ENCODE measurements around the gene KYAT1.
"Not testable (repeated sequence)": the region's sequence is repeated elsewhere in the genome, so short reads cannot be mapped to it uniquely, and the experiment has no call there.

The KYAT1 gene

DNA sequence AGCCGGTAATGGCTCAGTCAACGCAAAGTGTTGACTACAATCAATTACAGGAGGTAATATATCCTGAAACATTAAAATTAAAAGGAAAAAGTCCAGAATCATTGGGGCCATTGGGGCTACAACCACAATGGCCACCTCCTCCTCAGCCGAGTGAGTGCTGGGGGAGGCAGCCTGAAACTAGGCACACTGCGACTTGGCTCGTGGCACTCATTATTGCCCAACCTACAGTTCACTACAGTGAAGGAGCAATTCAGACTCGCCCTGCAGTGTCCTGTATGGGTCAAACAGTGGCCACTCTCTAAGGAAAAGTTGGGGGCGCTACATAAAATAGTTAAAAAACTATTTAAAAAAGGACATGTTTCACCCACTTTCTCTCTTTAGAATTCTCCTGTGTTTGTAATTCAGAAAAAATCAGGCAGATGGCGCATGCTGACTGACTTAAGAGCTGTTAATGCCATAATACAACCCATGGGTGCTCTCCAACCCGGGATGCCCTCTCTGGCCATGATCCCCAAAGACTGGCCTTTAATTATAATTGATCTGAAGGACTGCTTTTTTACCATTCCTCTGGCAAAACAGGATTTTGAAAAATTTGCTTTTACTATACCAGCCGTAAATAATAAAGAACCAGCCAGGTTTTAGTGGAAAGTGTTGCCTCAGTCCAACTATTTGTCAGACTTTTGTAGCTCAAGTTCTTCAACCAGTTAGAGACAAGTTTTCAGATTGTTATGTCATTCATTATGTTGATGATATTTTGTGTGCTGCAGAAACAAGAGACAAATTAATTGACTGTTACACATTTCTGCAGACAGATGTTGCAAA is 29.8 kb downstream of the KYAT1 start:
- in situ Hi-C loops (cut with MboI; ENCODE audit: low pct_unique_long_range_greater_than_20kb, low sequenced_read_pairs, unreplicated experiment); DNase-seq (ENCODE audit: low spot score): not testable (repeated sequence)
- TF ChIP-seq, protein P1, sequence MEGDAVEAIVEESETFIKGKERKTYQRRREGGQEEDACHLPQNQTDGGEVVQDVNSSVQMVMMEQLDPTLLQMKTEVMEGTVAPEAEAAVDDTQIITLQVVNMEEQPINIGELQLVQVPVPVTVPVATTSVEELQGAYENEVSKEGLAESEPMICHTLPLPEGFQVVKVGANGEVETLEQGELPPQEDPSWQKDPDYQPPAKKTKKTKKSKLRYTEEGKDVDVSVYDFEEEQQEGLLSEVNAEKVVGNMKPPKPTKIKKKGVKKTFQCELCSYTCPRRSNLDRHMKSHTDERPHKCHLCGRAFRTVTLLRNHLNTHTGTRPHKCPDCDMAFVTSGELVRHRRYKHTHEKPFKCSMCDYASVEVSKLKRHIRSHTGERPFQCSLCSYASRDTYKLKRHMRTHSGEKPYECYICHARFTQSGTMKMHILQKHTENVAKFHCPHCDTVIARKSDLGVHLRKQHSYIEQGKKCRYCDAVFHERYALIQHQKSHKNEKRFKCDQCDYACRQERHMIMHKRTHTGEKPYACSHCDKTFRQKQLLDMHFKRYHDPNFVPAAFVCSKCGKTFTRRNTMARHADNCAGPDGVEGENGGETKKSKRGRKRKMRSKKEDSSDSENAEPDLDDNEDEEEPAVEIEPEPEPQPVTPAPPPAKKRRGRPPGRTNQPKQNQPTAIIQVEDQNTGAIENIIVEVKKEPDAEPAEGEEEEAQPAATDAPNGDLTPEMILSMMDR (IDR thresholded peaks at IDR 0.05; ENCODE audit: extremely low read depth, insufficient read depth, missing control alignments) = peak; percentile 15

DNA sequence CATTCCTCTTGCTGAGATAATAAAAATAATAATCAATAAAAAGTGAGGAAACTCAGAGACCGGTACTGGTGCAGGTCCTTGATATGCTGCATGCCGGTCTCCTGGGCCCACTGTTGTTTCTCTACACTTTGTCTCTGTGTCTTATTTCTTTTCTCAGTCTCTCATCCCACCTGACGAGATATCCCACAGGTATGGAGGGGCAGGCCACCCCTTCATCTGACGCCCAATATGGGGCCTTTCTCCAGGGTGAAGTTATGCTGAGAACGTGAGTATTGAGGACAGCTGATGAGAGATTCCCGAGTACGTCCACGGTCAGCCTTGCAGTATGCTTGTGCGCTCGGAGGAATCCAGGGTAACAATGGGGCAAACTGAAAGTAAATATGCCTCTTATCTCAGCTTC is 30.7 kb downstream of the KYAT1 start:
- in situ Hi-C loops (cut with MboI; ENCODE audit: low pct_unique_long_range_greater_than_20kb, low sequenced_read_pairs, unreplicated experiment); DNase-seq (ENCODE audit: low spot score): not testable (repeated sequence)

DNA sequence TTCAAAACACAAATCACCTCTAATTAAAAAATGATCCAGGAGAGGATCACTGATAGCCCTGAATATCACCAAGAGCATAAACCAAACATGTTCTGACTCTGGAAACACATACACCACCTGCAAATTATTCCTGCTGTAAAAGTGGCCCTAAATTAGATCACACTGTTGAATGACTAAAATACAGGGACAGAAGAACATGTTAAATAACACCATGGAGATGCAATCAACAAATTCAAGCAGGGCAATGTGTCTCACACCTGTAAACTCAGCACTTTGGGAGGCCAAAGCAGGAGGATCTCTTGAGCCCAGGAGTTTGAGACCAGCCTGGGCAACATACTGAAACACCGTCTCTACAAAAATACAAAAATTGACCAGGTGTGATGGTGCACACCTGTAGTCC is 33.9 kb downstream of the KYAT1 start:
- no peak for DNase-seq (ENCODE audit: low spot score)
- TF ChIP-seq, protein P1 (IDR thresholded peaks at IDR 0.05; ENCODE audit: extremely low read depth, insufficient read depth, missing control alignments) = no peak
- in situ Hi-C loops (cut with MboI; ENCODE audit: low pct_unique_long_range_greater_than_20kb, low sequenced_read_pairs, unreplicated experiment) = no loop called here

DNA sequence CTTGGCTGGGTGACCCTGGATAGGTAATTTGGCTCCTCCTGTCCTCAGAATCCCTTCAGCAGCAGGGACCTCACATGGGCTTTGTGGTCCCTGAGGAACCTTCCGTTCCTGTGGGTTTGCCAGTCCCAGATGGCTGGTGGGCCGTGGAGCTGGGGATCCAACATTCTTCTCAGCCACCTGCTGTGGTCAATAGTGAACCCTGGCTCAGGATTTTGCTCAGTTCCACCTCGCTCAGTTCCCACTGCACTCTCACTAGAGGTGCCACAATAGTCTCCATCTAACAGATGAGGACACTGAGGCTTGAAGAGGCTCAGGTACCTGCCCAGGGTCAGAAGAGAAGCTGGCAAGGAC is 35.1 kb downstream of the KYAT1 start:
- DNase-seq (ENCODE audit: low spot score) = no peak
- in situ Hi-C loops (cut with MboI; ENCODE audit: low pct_unique_long_range_greater_than_20kb, low sequenced_read_pairs, unreplicated experiment) = no loop called here
- TF ChIP-seq, protein P1 (IDR thresholded peaks at IDR 0.05; ENCODE audit: extremely low read depth, insufficient read depth, missing control alignments) = no peak

DNA sequence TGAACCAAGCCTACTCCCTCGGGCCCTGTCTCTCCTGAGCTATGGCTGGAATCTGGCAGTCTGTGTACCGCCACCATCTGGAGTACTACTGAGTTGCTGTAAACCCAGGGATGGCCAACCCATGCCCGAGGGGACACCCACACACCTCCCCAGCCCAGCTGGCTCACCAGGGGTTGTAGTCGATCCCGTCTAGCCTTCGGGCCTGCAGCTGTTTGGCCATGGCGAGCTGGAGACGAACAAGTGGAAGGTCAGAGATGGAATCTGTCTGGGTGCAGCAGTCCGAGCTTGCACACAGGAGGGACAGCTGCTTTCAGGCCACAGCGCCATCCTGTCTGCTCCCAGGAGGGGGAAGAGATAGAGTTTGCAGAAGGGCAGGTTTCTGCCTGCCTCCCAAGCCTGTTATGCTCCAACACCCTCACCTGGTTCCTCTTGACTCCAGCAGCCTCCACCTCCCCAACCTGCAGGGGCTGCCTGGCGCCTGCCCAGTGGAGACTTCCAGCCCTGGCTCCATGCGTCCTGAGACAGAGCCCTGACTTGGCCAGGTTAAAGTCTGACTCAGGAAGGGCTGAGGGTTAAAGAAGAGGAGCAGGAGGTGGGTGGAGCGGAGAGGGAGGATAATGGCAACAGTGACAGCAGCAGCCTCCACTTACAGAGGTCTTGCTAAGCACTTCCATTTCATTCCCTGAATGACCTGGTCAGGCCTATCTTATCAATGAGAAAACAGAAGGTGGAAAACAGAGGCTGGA is 36.4 kb downstream of the KYAT1 start:
- TF ChIP-seq, protein P1 (IDR thresholded peaks at IDR 0.05; ENCODE audit: extremely low read depth, insufficient read depth, missing control alignments) = no peak
- in situ Hi-C loops (cut with MboI; ENCODE audit: low pct_unique_long_range_greater_than_20kb, low sequenced_read_pairs, unreplicated experiment) = no loop called here
- DNase-seq (ENCODE audit: low spot score) = no peak

DNA sequence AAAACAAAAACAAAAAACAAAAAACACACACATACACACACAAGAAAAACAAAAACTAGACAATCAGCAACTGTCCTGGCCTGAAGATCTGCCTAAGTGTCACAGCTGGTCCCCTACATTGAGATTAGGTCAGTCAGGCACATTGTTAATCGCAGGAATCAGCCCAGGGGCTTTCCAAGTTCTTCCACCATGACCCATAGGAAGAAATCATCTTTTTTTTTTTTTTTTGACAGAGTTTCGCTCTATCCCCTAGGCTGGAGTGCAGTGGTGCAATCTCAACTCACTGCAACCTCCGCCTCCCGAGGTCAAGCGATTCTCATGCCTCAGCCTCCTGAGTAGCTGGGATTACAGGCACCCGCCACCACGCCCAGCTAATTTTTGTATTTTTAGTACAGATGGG is 38.6 kb downstream of the KYAT1 start:
- in situ Hi-C loops (cut with MboI; ENCODE audit: low pct_unique_long_range_greater_than_20kb, low sequenced_read_pairs, unreplicated experiment); DNase-seq (ENCODE audit: low spot score): not testable (repeated sequence)

DNA sequence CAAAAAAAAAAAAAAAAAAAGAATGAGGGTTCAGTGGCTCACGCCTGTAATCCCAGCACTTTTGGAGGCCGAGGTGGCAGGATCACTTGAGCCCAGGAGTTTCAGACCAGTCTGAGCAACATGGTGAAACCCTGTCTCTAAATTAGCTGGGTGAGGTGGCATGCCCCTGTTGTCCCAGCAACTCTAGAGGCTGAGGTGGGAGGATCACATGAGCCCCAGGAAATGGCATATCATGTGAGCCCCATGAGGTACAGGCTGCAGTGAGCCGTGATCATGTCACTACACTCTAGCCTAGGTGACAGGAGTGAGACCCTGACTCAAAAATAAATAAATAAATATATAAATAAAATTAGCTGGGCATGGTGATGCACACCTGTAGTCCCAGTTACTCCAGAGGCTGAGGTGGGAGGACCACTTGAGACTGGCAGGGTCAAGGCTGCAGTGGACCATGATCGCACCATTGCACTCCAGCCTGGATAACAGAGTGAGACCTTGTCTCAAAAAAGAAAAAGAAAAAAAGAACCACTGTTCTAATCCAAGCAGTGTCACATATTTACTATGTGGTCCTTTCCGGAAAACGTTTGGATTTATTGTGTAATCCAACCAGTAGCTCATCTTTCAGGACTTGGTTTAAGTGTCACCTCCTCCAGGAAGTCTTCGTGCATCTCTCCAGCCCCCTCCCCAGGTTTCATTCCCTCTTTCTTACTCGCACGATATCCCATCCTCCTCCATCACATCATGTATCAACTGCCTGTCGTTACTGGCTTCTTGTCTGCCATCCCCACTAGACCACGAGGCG is 39.9 kb downstream of the KYAT1 start:
- in situ Hi-C loops (cut with MboI; ENCODE audit: low pct_unique_long_range_greater_than_20kb, low sequenced_read_pairs, unreplicated experiment) = no loop called here
- TF ChIP-seq, protein P1 (IDR thresholded peaks at IDR 0.05; ENCODE audit: extremely low read depth, insufficient read depth, missing control alignments) = no peak
- DNase-seq (ENCODE audit: low spot score) = no peak
